GM04503 (cell line): ENCODE measurements around the gene HTRA3.
A peak's percentile ranks its signal among the peaks of the same experiment; 100 is the strongest.

Experiments used
- DNase-seq: peaks from one replicate; pipeline ENCODE4 v3.0.0-alpha.2; 2012; ENCODE audit warnings: low read depth

The HTRA3 gene

GRCh38 chr4:8292478-8293107 lies 23.0 kb downstream of the HTRA3 start:
- no peak for DNase-seq

- DNase-seq = no peak
These were observed 23.8 kb downstream of the HTRA3 start for GRCh38 chr4:8293131-8293975.

- no peak for DNase-seq
These were observed 24.5 kb downstream of the HTRA3 start for GRCh38 chr4:8294036-8294435.

- DNase-seq = no peak
These were observed 25.2 kb downstream of the HTRA3 start for GRCh38 chr4:8294775-8295174.

- DNase-seq = no peak
These were observed 25.9 kb downstream of the HTRA3 start for GRCh38 chr4:8295471-8295870.

- DNase-seq = no peak
These were observed 26.9 kb downstream of the HTRA3 start for GRCh38 chr4:8296491-8296890.

GRCh38 chr4:8297141-8297601 lies 27.6 kb downstream of the HTRA3 start:
- DNase-seq = no peak

- no peak for DNase-seq
These were observed 28.3 kb downstream of the HTRA3 start for GRCh38 chr4:8297691-8298485.

- no peak for DNase-seq
These were observed 31.3 kb downstream of the HTRA3 start for GRCh38 chr4:8300832-8301231.

- no peak for DNase-seq
These were observed 32.5 kb downstream of the HTRA3 start for GRCh38 chr4:8301851-8302730.

- no peak for DNase-seq
These were observed 33.5 kb downstream of the HTRA3 start for GRCh38 chr4:8303081-8303480.

- DNase-seq = peak; percentile 68
These were observed 34.1 kb downstream of the HTRA3 start for GRCh38 chr4:8303485-8304281.

GRCh38 chr4:8304827-8305695 lies 35.5 kb downstream of the HTRA3 start:
- no peak for DNase-seq

GRCh38 chr4:8305851-8306471 lies 36.4 kb downstream of the HTRA3 start:
- DNase-seq = no peak

GRCh38 chr4:8306511-8307021 lies 37.0 kb downstream of the HTRA3 start:
- no peak for DNase-seq

GRCh38 chr4:8307121-8307520 lies 37.6 kb downstream of the HTRA3 start:
- no peak for DNase-seq

- no peak for DNase-seq
These were observed 38.2 kb downstream of the HTRA3 start for GRCh38 chr4:8307714-8308113.

- no peak for DNase-seq
These were observed 38.6 kb downstream of the HTRA3 start for GRCh38 chr4:8308144-8308543.
